Ovary (tissue), 9 donors: ENCODE measurements around the gene LRP1. TPM values are rescaled to one million over a fixed set of nuclear protein-coding genes. Genes with fewer than 3 reads are reported as not detected.
A peak's percentile ranks its signal among the peaks of the same experiment; 100 is the strongest.

Experiments used
- DNase-seq, 5 donors: peaks; one replicate each; pipeline ENCODE4 v3.0.0-alpha.2; 2019 to 2020
- H3K27ac ChIP-seq, 2 donors: fragments of 200-600 bp; one replicate each; pipeline versions ENCODE4 v1.5.1 to v1.8.0; 2019 to 2022
- H3K27me3 ChIP-seq: fragments of 200-600 bp; one replicate; pipeline ENCODE4 v1.8.0; 2022
- H3K36me3 ChIP-seq: fragments of 200-600 bp; sonication (generic); one replicate; pipeline ENCODE4 v1.5.1; 2019
- H3K4me1 ChIP-seq: one replicate; pipeline ENCODE4 v1.8.1; 2013; ENCODE audit warnings: mild to moderate bottlenecking, moderate library complexity; ENCODE audit not compliant: insufficient read depth
- H3K4me3 ChIP-seq: fragments of 200-600 bp; sonication (generic); one replicate; pipeline ENCODE4 v1.5.1; 2017
- H3K9me3 ChIP-seq, 2 donors: fragments of 200-600 bp in 1 of 2; sonication (generic) in 1 of 2; one replicate each; pipeline versions ENCODE4 v1.5.1 to v1.8.1; 2013 to 2019; ENCODE audit warnings: mild to moderate bottlenecking in 1 of 2, moderate library complexity in 1 of 2
- CTCF ChIP-seq, 3 donors: fragments of 450-650 bp in 2 of 3; fragments of 200-600 bp in 1 of 3; IDR thresholded peaks; one replicate each; pipeline versions ENCODE4 v1.5.1 to v1.8.0; 2016 to 2022; ENCODE audit warnings: antibody characterized with exemption in 3 of 3, mild to moderate bottlenecking in 1 of 3
- EP300 ChIP-seq: sonication (generic); formaldehyde crosslinking; IDR thresholded peaks from one replicate; pipeline ENCODE4 v1.6.1; 2017; ENCODE audit warnings: antibody characterized with exemption
- POLR2A ChIP-seq: fragments of 450-650 bp; IDR thresholded peaks from one replicate; pipeline ENCODE4 v1.6.1; 2017; ENCODE audit warnings: antibody characterized with exemption, mild to moderate bottlenecking, moderate library complexity
- WGBS, 3 donors: extraction: QIAGEN DNeasy Blood & Tissue Kit in 1 of 3; methylation state at CpG; one replicate each; pipeline versions ENCODE4 v1.1.5 to v1.1.7; 2013 to 2017; 5-methylcytosine and 5-hydroxymethylcytosine counted together
- intact Hi-C, 4 donors: fragments of 100-400 bp; cut with DNase I; formaldehyde crosslinking; loops; one replicate each; pipeline versions ENCODE4 v1.11.0 to v1.15.1; 2022 to 2023
- polyA plus RNA-seq, 2 donors: library from polyadenylated mRNA; stranded (reverse); fragments of 200-250 nt in 1 of 2; fragments of 350-450 nt in 1 of 2; fragmentation: Illumina TruSeq in 1 of 2; extraction: RNeasy Lipid Tissue Mini Kit (QIAGEN cat#74804) in 1 of 2; gene quantifications; one replicate each; pipeline ENCODE4 v1.2.3, GENCODE V29; 2013 to 2014
- total RNA-seq, 7 donors: library from RNA; depleted of rRNA in 2 of 7; stranded (reverse); fragments of >200 nt in 2 of 7; fragmentation: NEBNext Ultra II Directional in 3 of 7; extraction: Animal tissue kit (Norgen Biotek cat#: 25700) in 3 of 7; gene quantifications; one replicate each; pipeline versions ENCODE4 v1.1.0 to v1.2.4, GENCODE V29; 2016 to 2023
- donor health status: DM: no; HTN: no; CAD: no; lungs with moderate emphysema.
- donor health status: DM: no; HTN: no; CAD: no.
- donor health status: Bipolar disorder and iron deficiency.
- donor health status: DM: yes; HTN: yes; CAD: no.
- donor health status: DM: no; HTN: no; CAD: no.
- donor health status: DM: yes; HTN: yes; CAD: no.

LRP1 gene
- total and polyA plus RNA-seq, 9 donors = 76.4 to 640 (median 323) TPM

- H3K36me3 ChIP-seq = no peaks in the 10 kb centered on the region
- no peaks in the 10 kb centered on the region for H3K27me3 ChIP-seq
- TF ChIP-seq CTCF (IDR thresholded peaks at IDR 0.05) (no peak), EP300 (no peak), POLR2A (no peak)
- WGBS, 3 donors = 96 to 100% (median 100%) methylated on average over 1 of the region's 1 CpG
- intact Hi-C loops = no loop called here
- no peak overlapping the region for H3K4me3 ChIP-seq
- no peaks in the 10 kb centered on the region for H3K9me3 ChIP-seq
- H3K27ac ChIP-seq = no peak overlapping the region
- no peak for DNase-seq
- peaks cover 5% of the 10 kb centered on the region for H3K4me1 ChIP-seq
Measured at GRCh38 chr12:57080855-57081254, 47.4 kb upstream of the LRP1 start.

GRCh38 chr12:57085999-57086492 is 42.2 kb upstream of the LRP1 start:
- Histone ChIP-seq H3K27ac (peak overlapping the region; percentile 93 to 99), H3K4me3 (peak overlapping the region; percentile 67), H3K27me3 (no peaks in the 10 kb centered on the region), H3K4me1 (peaks cover 7% of the 10 kb centered on the region), H3K36me3 (no peaks in the 10 kb centered on the region), H3K9me3 (no peaks in the 10 kb centered on the region)
- TF ChIP-seq CTCF (IDR thresholded peaks at IDR 0.05) (no peak), EP300 (no peak), POLR2A (no peak)
- intact Hi-C loops = no loop called here
- 1 to 4% (median 3%) methylated on average over 12 of the region's 12 CpGs for WGBS, 3 donors
- peak; percentile 75 to 83 (median 77) for DNase-seq

- peak; percentile 80 to 88 (median 82) for DNase-seq
- H3K4me1 ChIP-seq = peaks cover 11% of the 10 kb centered on the region
- H3K9me3 ChIP-seq = no peaks in the 10 kb centered on the region
- H3K27me3 ChIP-seq = no peaks in the 10 kb centered on the region
- intact Hi-C loops = no loop called here
- peak overlapping the region; percentile 67 for H3K4me3 ChIP-seq
- peak overlapping the region; percentile 93 to 99 for H3K27ac ChIP-seq
- TF ChIP-seq EP300 (no peak), POLR2A (no peak), CTCF (IDR thresholded peaks at IDR 0.05) (peak in 1 of 3 donors; percentile 21)
- 0 to 1% (median 0%) methylated on average over 14 of the region's 14 CpGs for WGBS, 3 donors
- no peaks in the 10 kb centered on the region for H3K36me3 ChIP-seq
Measured at GRCh38 chr12:57086493-57087009, 41.7 kb upstream of the LRP1 start.

- DNase-seq = peak; percentile 96 to 97 (median 97)
- Histone ChIP-seq H3K4me1 (peaks cover 13% of the 10 kb centered on the region), H3K4me3 (peak overlapping the region; percentile 67), H3K27me3 (no peaks in the 10 kb centered on the region), H3K27ac (peak overlapping the region; percentile 93 to 99), H3K36me3 (no peaks in the 10 kb centered on the region), H3K9me3 (no peaks in the 10 kb centered on the region)
- 0 to 1% (median 0%) methylated on average over 37 to 52 of the region's 52 CpGs for WGBS, 3 donors
- TF ChIP-seq CTCF (IDR thresholded peaks at IDR 0.05) (no peak), POLR2A (peak; percentile 81), EP300 (peak; percentile 37)
- intact Hi-C loops = no loop called here
Measured at GRCh38 chr12:57087010-57087690, 41.1 kb upstream of the LRP1 start.
